ENCODE results near the gene TNRC6A. TPM values are rescaled to one million over a fixed set of nuclear protein-coding genes. Genes with fewer than 3 reads are reported as not detected.
A peak's percentile ranks its signal among the peaks of the same experiment; 100 is the strongest.

The TNRC6A gene
- total RNA-seq, 2 donors from 2014 or later: 44.2 to 82.4 TPM

- ATAC-seq (peak; percentile 50 to 61), DNase-seq (ENCODE audit: low spot score) (no peak)
- Mint-ChIP-seq H3K9me3 (no peaks in the 10 kb centered on the region), H3K36me3 (no peaks in the 10 kb centered on the region), H3K27me3 (no peaks in the 10 kb centered on the region), H3K4me3 (no peak overlapping the region), H3K27ac (peak overlapping the region; percentile 27 to 81), H3K4me1 (ENCODE audit: low read depth in 2 of 2) (peaks cover 46 to 50% of the 10 kb centered on the region in 2 donors)
Measured at GRCh38 chr16:24753437-24753836, 24.0 kb downstream of the TNRC6A start.

GRCh38 chr16:24754543-24754942 lies 25.1 kb downstream of the TNRC6A start:
- Mint-ChIP-seq H3K4me1 (ENCODE audit: low read depth in 2 of 2) (peaks cover 37 to 41% of the 10 kb centered on the region in 2 donors), H3K4me3 (no peak overlapping the region), H3K36me3 (no peaks in the 10 kb centered on the region), H3K27me3 (no peaks in the 10 kb centered on the region), H3K27ac (peak overlapping the region in 1 of 2 donors; percentile 1), H3K9me3 (no peaks in the 10 kb centered on the region)
- no peak for ATAC-seq
- DNase-seq (ENCODE audit: low spot score): no peak

- DNase-seq (ENCODE audit: low spot score): no peak
- no peak for ATAC-seq
- Mint-ChIP-seq H3K4me3 (no peak overlapping the region), H3K4me1 (ENCODE audit: low read depth in 2 of 2) (peaks cover 36 to 40% of the 10 kb centered on the region in 2 donors), H3K27ac (peak overlapping the region in 1 of 2 donors; percentile 1), H3K9me3 (no peaks in the 10 kb centered on the region), H3K36me3 (no peaks in the 10 kb centered on the region), H3K27me3 (no peaks in the 10 kb centered on the region)
Measured at GRCh38 chr16:24755201-24755874, 25.9 kb downstream of the TNRC6A start.

- no peak for ATAC-seq
- Mint-ChIP-seq H3K27me3 (no peaks in the 10 kb centered on the region), H3K4me1 (ENCODE audit: low read depth in 2 of 2) (peaks cover 16 to 19% of the 10 kb centered on the region in 2 donors)
Measured at GRCh38 chr16:24758373-24758772, 28.9 kb downstream of the TNRC6A start.

GRCh38 chr16:24759006-24759405 lies 29.6 kb downstream of the TNRC6A start:
- Mint-ChIP-seq H3K27ac (no peak overlapping the region), H3K27me3 (no peaks in the 10 kb centered on the region), H3K36me3 (no peaks in the 10 kb centered on the region), H3K4me1 (ENCODE audit: low read depth in 2 of 2) (peaks cover 16 to 24% of the 10 kb centered on the region in 2 donors), H3K9me3 (no peaks in the 10 kb centered on the region), H3K4me3 (no peak overlapping the region)
- no peak for ATAC-seq
- no peak for DNase-seq (ENCODE audit: low spot score)

More at GRCh38 chr16:24758373-24758772, 28.9 kb downstream of the TNRC6A start:
- H3K27ac Mint-ChIP-seq: no peak overlapping the region
- H3K4me3 Mint-ChIP-seq: no peak overlapping the region
- DNase-seq (ENCODE audit: low spot score): no peak
- no peaks in the 10 kb centered on the region for H3K9me3 Mint-ChIP-seq
- no peaks in the 10 kb centered on the region for H3K36me3 Mint-ChIP-seq

- DNase-seq (ENCODE audit: low spot score) (no peak), ATAC-seq (no peak)
- H3K4me3 Mint-ChIP-seq: no peak overlapping the region
- peaks cover 5 to 15% of the 10 kb centered on the region in 2 donors for H3K4me1 Mint-ChIP-seq (ENCODE audit: low read depth in 2 of 2)
- no peaks in the 10 kb centered on the region for H3K36me3 Mint-ChIP-seq
- no peak overlapping the region for H3K27ac Mint-ChIP-seq
- H3K9me3 Mint-ChIP-seq: no peaks in the 10 kb centered on the region
- no peaks in the 10 kb centered on the region for H3K27me3 Mint-ChIP-seq
Measured at GRCh38 chr16:24761526-24761925, 32.1 kb downstream of the TNRC6A start.

DNA sequence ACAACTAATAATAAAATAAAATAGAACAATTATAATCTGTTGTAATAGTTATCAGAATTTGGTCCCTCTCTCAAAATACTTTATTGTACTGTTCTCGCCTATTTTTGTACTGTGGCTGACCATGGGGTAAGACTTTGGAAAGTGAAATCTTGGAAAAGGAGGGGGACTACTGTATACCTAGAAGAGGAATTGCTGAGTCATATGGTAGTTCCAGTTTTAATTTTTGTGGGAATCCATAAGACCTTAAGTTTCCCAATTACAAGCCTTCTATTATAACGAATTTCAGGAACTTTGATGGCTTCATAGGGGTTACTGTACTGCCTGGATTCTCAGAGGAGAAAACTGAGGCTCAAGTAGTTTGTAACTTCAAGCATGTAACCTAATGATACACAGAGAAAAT lies 35.5 kb downstream of the TNRC6A start:
- Mint-ChIP-seq H3K4me1 (ENCODE audit: low read depth in 2 of 2) (peaks cover 5 to 14% of the 10 kb centered on the region in 2 donors), H3K36me3 (no peaks in the 10 kb centered on the region), H3K27ac (no peak overlapping the region), H3K27me3 (no peaks in the 10 kb centered on the region), H3K4me3 (no peak overlapping the region), H3K9me3 (no peaks in the 10 kb centered on the region)
- DNase-seq (ENCODE audit: low spot score): no peak
- ATAC-seq: no peak

DNA sequence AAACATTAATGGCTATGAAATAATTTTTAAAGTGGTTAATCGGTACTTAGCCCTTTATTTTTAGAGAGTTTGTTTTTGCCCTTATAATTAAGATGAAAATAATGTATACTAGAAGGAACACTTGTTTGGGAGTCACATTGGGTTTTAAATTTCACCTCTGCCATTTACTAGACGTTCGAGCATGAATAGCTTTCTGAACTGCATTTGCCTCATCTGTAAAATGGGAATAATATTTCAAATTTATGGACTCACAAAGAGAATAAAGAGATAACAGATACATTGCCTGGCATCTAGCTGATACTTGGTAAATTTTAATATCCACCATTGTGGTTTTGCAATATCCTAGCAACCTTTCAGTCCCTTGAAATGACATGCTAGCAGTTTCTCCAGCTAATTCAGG lies 36.6 kb downstream of the TNRC6A start:
- no peak for DNase-seq (ENCODE audit: low spot score)
- H3K4me3 Mint-ChIP-seq: no peak overlapping the region
- ATAC-seq: no peak
- H3K27me3 Mint-ChIP-seq: no peaks in the 10 kb centered on the region
- H3K9me3 Mint-ChIP-seq: no peaks in the 10 kb centered on the region
- H3K36me3 Mint-ChIP-seq: no peaks in the 10 kb centered on the region
- H3K27ac Mint-ChIP-seq: no peak overlapping the region
- peaks cover 14 to 20% of the 10 kb centered on the region in 2 donors for H3K4me1 Mint-ChIP-seq (ENCODE audit: low read depth in 2 of 2)

- Mint-ChIP-seq H3K27me3 (no peaks in the 10 kb centered on the region), H3K27ac (no peak overlapping the region), H3K36me3 (peaks cover 10% of the 10 kb centered on the region), H3K4me3 (no peak overlapping the region), H3K9me3 (no peaks in the 10 kb centered on the region), H3K4me1 (ENCODE audit: low read depth in 2 of 2) (peaks cover 19 to 27% of the 10 kb centered on the region in 2 donors)
- DNase-seq (ENCODE audit: low spot score): no peak
- no peak for ATAC-seq
Measured at GRCh38 chr16:24769806-24770205, 40.4 kb downstream of the TNRC6A start.

GRCh38 chr16:24771132-24771778 lies 41.8 kb downstream of the TNRC6A start:
- DNase-seq (ENCODE audit: low spot score) (no peak), ATAC-seq (peak in 1 of 2 donors; percentile 57)
- peaks cover 10% of the 10 kb centered on the region for H3K36me3 Mint-ChIP-seq
- no peaks in the 10 kb centered on the region for H3K9me3 Mint-ChIP-seq
- peaks cover 25 to 34% of the 10 kb centered on the region in 2 donors for H3K4me1 Mint-ChIP-seq (ENCODE audit: low read depth in 2 of 2)
- no peak overlapping the region for H3K4me3 Mint-ChIP-seq
- H3K27ac Mint-ChIP-seq: no peak overlapping the region
- no peaks in the 10 kb centered on the region for H3K27me3 Mint-ChIP-seq

- H3K9me3 Mint-ChIP-seq: no peaks in the 10 kb centered on the region
- no peaks in the 10 kb centered on the region for H3K27me3 Mint-ChIP-seq
- no peak overlapping the region for H3K27ac Mint-ChIP-seq
- no peak overlapping the region for H3K4me3 Mint-ChIP-seq
- H3K4me1 Mint-ChIP-seq (ENCODE audit: low read depth in 2 of 2): peaks cover 25 to 34% of the 10 kb centered on the region in 2 donors
- H3K36me3 Mint-ChIP-seq: peaks cover 10% of the 10 kb centered on the region
- no peak for DNase-seq (ENCODE audit: low spot score)
- no peak for ATAC-seq
Measured at GRCh38 chr16:24771779-24772157, 42.3 kb downstream of the TNRC6A start.

DNA sequence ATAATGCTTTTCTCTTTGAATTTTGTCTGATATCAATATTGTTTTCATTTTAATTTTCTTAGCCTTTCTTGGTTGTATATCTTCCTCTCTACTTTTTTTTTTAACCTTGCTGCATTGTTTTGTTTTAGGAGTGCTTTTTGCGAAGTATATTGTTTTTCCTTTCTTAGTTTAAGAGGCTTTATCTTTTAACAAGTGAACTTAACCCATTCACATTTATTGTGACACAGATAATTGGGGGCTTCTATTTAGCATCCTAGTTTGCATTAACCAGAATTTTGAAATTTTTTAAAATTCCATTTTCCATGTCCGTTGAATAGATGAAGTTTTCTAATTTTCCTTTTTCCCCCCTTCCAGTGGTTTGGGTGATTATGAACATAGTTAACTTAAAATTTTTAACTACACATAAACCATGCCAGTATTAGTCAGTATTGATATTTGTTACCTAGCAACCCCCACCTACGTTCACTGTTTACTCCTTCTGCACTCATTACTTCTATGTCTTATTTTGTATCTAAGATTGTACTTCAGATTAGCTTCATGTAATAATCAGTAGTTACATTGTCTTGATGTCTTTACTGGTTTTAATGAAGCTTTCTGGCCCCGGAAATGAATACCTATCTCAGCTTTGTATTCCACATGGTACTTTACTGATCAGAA lies 44.4 kb downstream of the TNRC6A start:
- Mint-ChIP-seq H3K36me3 (peaks cover 16% of the 10 kb centered on the region), H3K27me3 (no peaks in the 10 kb centered on the region), H3K9me3 (no peaks in the 10 kb centered on the region), H3K4me3 (no peak overlapping the region), H3K27ac (no peak overlapping the region), H3K4me1 (ENCODE audit: low read depth in 2 of 2) (peaks cover 25 to 40% of the 10 kb centered on the region in 2 donors)
- no peak for DNase-seq (ENCODE audit: low spot score)
- ATAC-seq: no peak

GRCh38 chr16:24774510-24774909 lies 45.1 kb downstream of the TNRC6A start:
- Mint-ChIP-seq H3K27ac (no peak overlapping the region), H3K27me3 (no peaks in the 10 kb centered on the region), H3K36me3 (peaks cover 17% of the 10 kb centered on the region), H3K4me1 (ENCODE audit: low read depth in 2 of 2) (peaks cover 24 to 41% of the 10 kb centered on the region in 2 donors), H3K4me3 (no peak overlapping the region), H3K9me3 (no peaks in the 10 kb centered on the region)
- ATAC-seq (no peak), DNase-seq (ENCODE audit: low spot score) (no peak)

GRCh38 chr16:24775455-24775854 lies 46.0 kb downstream of the TNRC6A start:
- H3K36me3 Mint-ChIP-seq: peaks cover 24% of the 10 kb centered on the region
- DNase-seq (ENCODE audit: low spot score) (no peak), ATAC-seq (no peak)
- no peak overlapping the region for H3K27ac Mint-ChIP-seq
- H3K9me3 Mint-ChIP-seq: no peaks in the 10 kb centered on the region
- peaks cover 16 to 32% of the 10 kb centered on the region in 2 donors for H3K4me1 Mint-ChIP-seq (ENCODE audit: low read depth in 2 of 2)
- no peak overlapping the region for H3K4me3 Mint-ChIP-seq
- H3K27me3 Mint-ChIP-seq: no peaks in the 10 kb centered on the region
